Retinal pigment epithelial cell (primary cell): ENCODE measurements around the gene YWHAQ.
A peak's percentile ranks its signal among the peaks of the same experiment; 100 is the strongest.
"Not testable (repeated sequence)": the region's sequence is repeated elsewhere in the genome, so short reads cannot be mapped to it uniquely, and the experiment has no call there.

Experiments used
- DNase-seq: peaks from one replicate; pipeline ENCODE4 v3.0.0-alpha.2; 2010; ENCODE audit warnings: low read depth
- H3K4me3 ChIP-seq: 2 replicates; pipeline ENCODE4 v1.5.1; 2011; ENCODE audit warnings: mild to moderate bottlenecking, low read length, control low read depth, moderate library complexity
- CTCF ChIP-seq: conservative IDR thresholded peaks from 2 replicates; pipeline ENCODE4 v1.5.1; 2011; ENCODE audit warnings: low read depth, low read length, control low read depth, inconsistent platforms

Gene YWHAQ

GRCh38 chr2:9631878-9632700 is 1.3 kb upstream of the YWHAQ start:
- H3K4me3 ChIP-seq, result no peak overlapping the region
- no peak for TF ChIP-seq CTCF

GRCh38 chr2:9631553-9631819 is 689 bp upstream of the YWHAQ start:
- no peak for TF ChIP-seq CTCF
- H3K4me3 ChIP-seq, result peak overlapping the region; percentile 96
- no peak for DNase-seq

More at GRCh38 chr2:9631878-9632700, 1.3 kb upstream of the YWHAQ start:
- no peak for DNase-seq

GRCh38 chr2:9630117-9630735 is 571 bp downstream of the YWHAQ start:
- DNase-seq, result no peak
- TF ChIP-seq CTCF, result no peak
- H3K4me3 ChIP-seq, result peak overlapping the region; percentile 96

- H3K4me3 ChIP-seq, result peak overlapping the region; percentile 96
- no peak for DNase-seq
- no peak for TF ChIP-seq CTCF
Observed at GRCh38 chr2:9629222-9630116, 1.3 kb downstream of the YWHAQ start.

- no peak for DNase-seq
- H3K4me3 ChIP-seq, result no peak overlapping the region
- no peak for TF ChIP-seq CTCF
Observed at GRCh38 chr2:9627310-9627709, 3.5 kb downstream of the YWHAQ start.

GRCh38 chr2:9623151-9623550 is 7.6 kb downstream of the YWHAQ start:
- no peak for DNase-seq
- no peak for TF ChIP-seq CTCF
- H3K4me3 ChIP-seq, result no peak overlapping the region

GRCh38 chr2:9621655-9622054 is 9.1 kb downstream of the YWHAQ start:
- not testable (repeated sequence) for DNase-seq, H3K4me3 ChIP-seq
